GM20000 (cell line): ENCODE measurements around the gene STC2.

Experiments
- DNase-seq: peaks from one replicate; pipeline ENCODE4 v3.0.0; 2012; ENCODE audit warnings: low spot score
- CTCF ChIP-seq: IDR thresholded peaks from 2 replicates; pipeline ENCODE4 v1.5.1; 2012; ENCODE audit warnings: mild to moderate bottlenecking, control low read depth; ENCODE audit errors: extremely low read depth, missing control alignments

STC2 gene

GRCh38 chr5:173303878-173304590, 24.2 kb downstream of the STC2 start:
- DNase-seq: no peak
- TF ChIP-seq CTCF: no peak

- no peak for TF ChIP-seq CTCF
- no peak for DNase-seq
These were observed 25.6 kb downstream of the STC2 start for GRCh38 chr5:173302546-173303155.

GRCh38 chr5:173301695-173302545, 26.3 kb downstream of the STC2 start:
- DNase-seq: no peak
- TF ChIP-seq CTCF: no peak

- TF ChIP-seq CTCF: no peak
- no peak for DNase-seq
These were observed 27.7 kb downstream of the STC2 start for GRCh38 chr5:173300389-173301047.

GRCh38 chr5:173299820-173300219, 28.4 kb downstream of the STC2 start:
- TF ChIP-seq CTCF: no peak

GRCh38 chr5:173298213-173298926, 29.8 kb downstream of the STC2 start:
- DNase-seq: no peak
- TF ChIP-seq CTCF: no peak

More at GRCh38 chr5:173299820-173300219, 28.4 kb downstream of the STC2 start:
- no peak for DNase-seq
